SK-N-SH (cell line): Measurements from ENCODE around the gene TMEM266.

ENCODE experiments used
- POLR2AphosphoS5 ChIP-seq: IDR thresholded peaks from 2 replicates; pipeline ENCODE4 v1.6.1; 2012; ENCODE audit warnings: low read depth, low read length
- TF ChIP-seq, protein P1 (sequence below): IDR thresholded peaks from 2 replicates; pipeline ENCODE4 v1.4.0; 2012; ENCODE audit warnings: low read depth, borderline replicate concordance

DNA sequence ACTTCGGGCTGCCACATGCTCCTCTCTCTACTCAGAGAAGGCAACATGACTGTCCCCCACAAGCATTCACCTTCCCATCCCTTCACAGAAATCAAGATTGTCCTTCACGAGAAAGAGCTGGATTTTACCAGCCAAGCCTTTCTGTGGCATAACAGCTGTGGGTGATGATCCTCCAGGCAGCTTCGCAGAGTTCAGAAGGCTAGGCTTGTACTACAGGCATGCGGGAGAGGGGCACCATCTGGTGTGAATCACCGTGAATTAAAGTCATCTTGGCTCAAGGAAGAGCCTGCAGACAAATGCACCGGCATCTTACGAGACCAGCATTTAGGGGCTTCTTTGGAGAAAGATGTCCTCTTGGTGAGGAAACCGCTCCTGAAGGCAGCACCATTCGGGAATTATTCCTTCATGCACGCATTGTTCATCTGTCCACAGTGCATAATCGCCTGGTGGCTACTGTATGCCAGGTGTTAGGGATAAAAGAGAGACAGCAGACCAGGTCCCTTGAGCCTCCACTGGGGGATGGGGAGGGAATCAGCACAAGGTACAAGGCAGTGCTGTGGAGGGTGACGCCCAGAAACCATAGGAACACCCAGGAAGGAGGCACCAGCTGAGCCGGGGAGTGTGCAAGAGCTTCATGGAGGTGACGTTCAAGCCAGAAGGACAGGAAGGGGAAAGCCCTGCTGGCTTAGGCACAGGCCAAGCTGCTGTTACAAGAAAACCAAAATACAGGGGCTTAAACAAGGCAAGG is 108.6 kb downstream of the TMEM266 start:
- TF ChIP-seq, protein P1, sequence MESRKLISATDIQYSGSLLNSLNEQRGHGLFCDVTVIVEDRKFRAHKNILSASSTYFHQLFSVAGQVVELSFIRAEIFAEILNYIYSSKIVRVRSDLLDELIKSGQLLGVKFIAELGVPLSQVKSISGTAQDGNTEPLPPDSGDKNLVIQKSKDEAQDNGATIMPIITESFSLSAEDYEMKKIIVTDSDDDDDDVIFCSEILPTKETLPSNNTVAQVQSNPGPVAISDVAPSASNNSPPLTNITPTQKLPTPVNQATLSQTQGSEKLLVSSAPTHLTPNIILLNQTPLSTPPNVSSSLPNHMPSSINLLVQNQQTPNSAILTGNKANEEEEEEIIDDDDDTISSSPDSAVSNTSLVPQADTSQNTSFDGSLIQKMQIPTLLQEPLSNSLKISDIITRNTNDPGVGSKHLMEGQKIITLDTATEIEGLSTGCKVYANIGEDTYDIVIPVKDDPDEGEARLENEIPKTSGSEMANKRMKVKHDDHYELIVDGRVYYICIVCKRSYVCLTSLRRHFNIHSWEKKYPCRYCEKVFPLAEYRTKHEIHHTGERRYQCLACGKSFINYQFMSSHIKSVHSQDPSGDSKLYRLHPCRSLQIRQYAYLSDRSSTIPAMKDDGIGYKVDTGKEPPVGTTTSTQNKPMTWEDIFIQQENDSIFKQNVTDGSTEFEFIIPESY = no peak
- no peak for TF ChIP-seq POLR2AphosphoS5
